AG04450 (cell line): ENCODE measurements around the gene AUH. TPM values are rescaled to one million over a fixed set of nuclear protein-coding genes. Genes with fewer than 3 reads are reported as not detected.
A peak's percentile ranks its signal among the peaks of the same experiment; 100 is the strongest.

Experiments
- CTCF ChIA-PET: fragments of 300-600, 350-600 bp; formaldehyde crosslinking; extraction: SDS; loops from one replicate; lab custom pipeline; 2022; ENCODE audit warnings: antibody characterized with exemption, inconsistent platforms; lab: Charles Lee
- POLR2A ChIA-PET: fragments of 350-600 bp; formaldehyde crosslinking; extraction: SDS; loops from one replicate; lab custom pipeline; 2021; ENCODE audit warnings: antibody characterized with exemption, inconsistent platforms; lab: Yijun Ruan, JAX
- DNase-seq: peaks from one replicate; pipeline ENCODE4 v3.0.0-alpha.2; 2011; ENCODE audit warnings: low read depth, low spot score
- H3K27ac ChIP-seq: one replicate; pipeline ENCODE4 v1.5.1; 2012; ENCODE audit warnings: low read depth, low read length, control low read depth
- H3K27me3 ChIP-seq: one replicate; pipeline ENCODE4 v1.6.0; 2012; ENCODE audit warnings: low read length; ENCODE audit not compliant: control insufficient read depth, insufficient read depth
- H3K4me3 ChIP-seq: 2 replicates; pipeline ENCODE4 v1.5.1; 2011; ENCODE audit warnings: mild to moderate bottlenecking, low read depth, low read length, control low read depth
- H3K9me3 ChIP-seq: 2 replicates; pipeline ENCODE4 v1.5.1; 2012; ENCODE audit warnings: low read length; ENCODE audit not compliant: control insufficient read depth, insufficient read depth
- polyA plus RNA-seq: library from polyadenylated mRNA; depleted of rRNA; stranded (reverse); fragments of >200 nt; gene quantifications from 2 replicates; pipeline ENCODE4 v1.2.3, GENCODE V29; 2011
- TF ChIP-seq, protein P1 (sequence below): IDR thresholded peaks from 2 replicates; pipeline ENCODE4 v1.5.1; 2011; ENCODE audit warnings: low read depth, low read length, control low read depth, inconsistent platforms

Gene AUH
- polyA plus RNA-seq, 1 experiment = 9.1 TPM

DNA sequence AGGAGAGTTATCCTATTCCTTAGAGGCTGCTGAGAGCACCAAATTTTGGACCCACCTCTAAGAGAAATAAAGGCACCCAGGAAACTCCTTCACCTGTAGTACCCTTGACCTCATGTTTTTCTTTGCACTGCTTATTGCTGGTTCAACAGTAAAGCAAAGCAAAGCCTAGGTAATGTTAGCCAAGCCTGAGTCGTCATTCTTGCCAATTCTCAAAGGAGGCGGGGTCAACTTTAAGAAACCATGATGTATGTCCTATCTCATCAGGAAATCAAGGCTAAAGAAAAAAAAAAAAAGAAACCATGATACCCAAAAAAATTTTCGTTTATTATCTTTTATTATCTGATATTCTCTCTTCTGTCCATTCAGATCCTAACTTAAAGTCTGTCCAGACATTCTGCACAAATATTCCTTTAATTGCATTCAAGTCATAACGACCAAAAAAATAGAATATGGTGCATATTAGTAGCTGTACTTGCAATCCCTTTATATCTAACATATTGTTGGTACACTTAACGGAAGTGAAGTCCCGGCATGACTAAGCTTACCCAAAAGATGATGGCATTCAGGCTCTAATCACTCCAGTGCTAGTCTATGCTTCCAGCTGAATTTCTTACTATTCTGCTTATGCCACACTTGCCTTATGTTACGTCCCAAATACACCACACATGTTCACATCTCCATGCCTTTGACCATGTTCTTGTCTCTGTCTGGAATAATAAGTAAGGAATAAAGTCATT, 1.8 kb downstream of the AUH start:
- peak overlapping the region; percentile 82 for H3K4me3 ChIP-seq
- peaks cover 10% of the 10 kb centered on the region for H3K9me3 ChIP-seq
- POLR2A ChIA-PET = no interaction called here
- CTCF ChIA-PET = interaction anchor here (1.3 to 1.6 kb wide), 2 partner anchors 66 to 323 kb away, joined by 3 to 5 read pairs; no protein-coding TSS in a partner anchor
- no peaks in the 10 kb centered on the region for H3K27me3 ChIP-seq
- TF ChIP-seq, protein P1, sequence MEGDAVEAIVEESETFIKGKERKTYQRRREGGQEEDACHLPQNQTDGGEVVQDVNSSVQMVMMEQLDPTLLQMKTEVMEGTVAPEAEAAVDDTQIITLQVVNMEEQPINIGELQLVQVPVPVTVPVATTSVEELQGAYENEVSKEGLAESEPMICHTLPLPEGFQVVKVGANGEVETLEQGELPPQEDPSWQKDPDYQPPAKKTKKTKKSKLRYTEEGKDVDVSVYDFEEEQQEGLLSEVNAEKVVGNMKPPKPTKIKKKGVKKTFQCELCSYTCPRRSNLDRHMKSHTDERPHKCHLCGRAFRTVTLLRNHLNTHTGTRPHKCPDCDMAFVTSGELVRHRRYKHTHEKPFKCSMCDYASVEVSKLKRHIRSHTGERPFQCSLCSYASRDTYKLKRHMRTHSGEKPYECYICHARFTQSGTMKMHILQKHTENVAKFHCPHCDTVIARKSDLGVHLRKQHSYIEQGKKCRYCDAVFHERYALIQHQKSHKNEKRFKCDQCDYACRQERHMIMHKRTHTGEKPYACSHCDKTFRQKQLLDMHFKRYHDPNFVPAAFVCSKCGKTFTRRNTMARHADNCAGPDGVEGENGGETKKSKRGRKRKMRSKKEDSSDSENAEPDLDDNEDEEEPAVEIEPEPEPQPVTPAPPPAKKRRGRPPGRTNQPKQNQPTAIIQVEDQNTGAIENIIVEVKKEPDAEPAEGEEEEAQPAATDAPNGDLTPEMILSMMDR = no peak
- no peak for DNase-seq
- H3K27ac ChIP-seq = no peak overlapping the region

DNA sequence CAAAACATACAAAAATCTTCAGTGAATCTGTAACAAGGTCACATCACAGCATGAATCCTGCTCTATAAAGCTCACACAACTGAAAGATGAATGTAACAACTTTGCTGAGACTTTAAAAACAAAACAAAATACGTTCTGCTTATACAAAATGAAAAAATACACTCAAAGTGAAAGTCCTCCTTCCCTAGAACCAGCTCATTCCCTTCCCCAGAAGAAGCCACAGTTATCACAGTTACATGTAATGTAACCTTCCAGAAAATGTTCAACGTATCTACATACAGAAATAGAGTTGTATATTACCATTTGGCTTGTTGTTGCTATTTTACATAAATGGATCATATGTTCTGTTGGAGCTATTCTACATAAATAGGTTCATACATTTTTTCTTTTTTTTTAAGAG, 2.6 kb downstream of the AUH start:
- no peak overlapping the region for H3K4me3 ChIP-seq
- CTCF ChIA-PET = interaction anchor here (0.9 kb wide), 1 partner anchor 63 kb away, joined by 3 read pairs; no protein-coding TSS in a partner anchor
- H3K9me3 ChIP-seq = peaks cover 2% of the 10 kb centered on the region; the same call in 1 of the 2 replicates
- H3K27ac ChIP-seq = no peak overlapping the region
- no peaks in the 10 kb centered on the region for H3K27me3 ChIP-seq
- no peak for DNase-seq
- POLR2A ChIA-PET = no interaction called here
- TF ChIP-seq, protein P1 = no peak

DNA sequence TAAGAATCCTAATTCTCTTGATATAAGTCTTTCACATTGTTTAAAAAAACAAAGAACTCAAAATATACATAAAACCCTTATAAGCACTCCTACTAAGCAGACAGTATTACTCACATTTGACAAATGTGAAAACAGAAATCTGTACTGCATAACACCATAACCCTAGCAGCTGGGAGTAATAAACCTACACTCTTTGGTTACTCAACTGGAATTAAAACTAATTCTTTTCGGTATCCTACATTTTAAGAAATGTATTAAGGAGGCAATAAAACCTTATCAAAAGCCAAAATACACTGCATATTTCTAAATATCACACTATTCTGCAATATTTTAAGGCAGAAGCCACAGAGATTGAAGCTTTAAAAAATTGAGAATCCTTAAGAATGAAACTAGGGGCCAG, 6.8 kb downstream of the AUH start:
- no peak overlapping the region for H3K27ac ChIP-seq
- peak; percentile 11 for DNase-seq

DNA sequence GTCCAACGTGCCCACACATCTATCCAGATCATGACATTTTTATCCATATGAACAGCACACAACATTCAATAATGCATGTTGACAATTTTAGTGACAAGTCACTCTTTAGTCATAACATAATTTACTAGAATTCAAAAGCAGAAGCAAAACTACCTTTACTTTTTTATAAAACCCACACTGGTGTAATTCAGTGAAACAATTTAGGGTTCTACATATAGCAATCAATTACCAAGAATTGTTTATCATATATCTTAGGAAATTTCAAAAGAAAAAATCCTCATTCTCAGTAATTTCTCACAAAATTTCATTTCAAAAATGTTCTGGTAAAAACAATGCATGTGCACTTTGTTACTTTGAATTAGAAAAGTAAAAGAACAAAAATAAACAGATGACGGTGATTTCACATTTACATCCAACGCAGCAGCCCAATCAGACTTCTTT, 12.6 kb downstream of the AUH start:
- POLR2A ChIA-PET = no interaction called here
- Histone ChIP-seq H3K27ac (no peak overlapping the region), H3K4me3 (no peak overlapping the region), H3K9me3 (no peaks in the 10 kb centered on the region), H3K27me3 (no peaks in the 10 kb centered on the region)
- CTCF ChIA-PET = no interaction called here
- TF ChIP-seq, protein P1 = no peak
- no peak for DNase-seq

More for the DNA sequence above, 6.8 kb downstream of the AUH start:
- H3K9me3 ChIP-seq = no peaks in the 10 kb centered on the region
- POLR2A ChIA-PET = no interaction called here
- H3K27me3 ChIP-seq = no peaks in the 10 kb centered on the region
- TF ChIP-seq, protein P1 = no peak
- H3K4me3 ChIP-seq = no peak overlapping the region
- CTCF ChIA-PET = interaction anchor here (1.8 kb wide), 1 partner anchor 13 kb away, joined by 5 read pairs; no protein-coding TSS in a partner anchor

DNA sequence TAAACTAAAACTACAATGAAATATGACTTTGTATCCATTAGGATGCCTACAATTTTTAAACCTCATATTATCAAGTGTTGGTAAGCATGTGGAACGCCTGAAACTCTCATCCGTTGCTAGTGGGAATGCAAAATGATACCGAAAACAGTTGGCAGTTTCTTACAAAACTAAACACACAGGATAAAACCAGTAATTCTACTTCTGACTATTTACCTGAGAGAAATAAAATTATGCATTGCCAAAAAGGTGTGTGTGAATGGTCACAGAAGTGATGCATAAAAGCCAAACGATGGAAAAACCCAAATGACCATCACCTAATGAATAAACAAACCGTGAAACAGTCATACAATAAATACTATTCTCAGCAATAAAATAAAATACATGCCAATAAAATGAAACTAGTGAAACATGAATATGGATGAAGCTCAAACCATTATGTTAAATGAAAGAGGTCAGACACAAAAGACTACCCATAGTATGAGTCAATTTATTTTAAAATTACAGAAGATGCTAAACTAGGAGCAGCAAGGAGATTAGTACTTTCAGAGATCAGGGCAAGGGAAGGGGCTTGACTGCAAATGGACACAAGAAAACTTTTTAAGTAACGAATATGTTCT, 13.4 kb downstream of the AUH start:
- ChIA-PET CTCF (no interaction called here), POLR2A (no interaction called here)
- DNase-seq = no peak
- Histone ChIP-seq H3K9me3 (no peaks in the 10 kb centered on the region), H3K27me3 (no peaks in the 10 kb centered on the region), H3K4me3 (no peak overlapping the region), H3K27ac (no peak overlapping the region)
- TF ChIP-seq, protein P1 = no peak
